ENCODE results near the gene ZNF638. TPM values are rescaled to one million over a fixed set of nuclear protein-coding genes. Genes with fewer than 3 reads are reported as not detected.

The ZNF638 gene
- total and polyA plus RNA-seq, 10 of the 15 experiments (the other 5 are each of a cell fraction or from before 2014, with no cell fraction given) = 37.6 to 133 (median 64.5) TPM

GRCh38 chr2:71464389-71464788 lies 132.8 kb downstream of the ZNF638 start:
- no peak overlapping the region for H2AFZ ChIP-seq (ENCODE audit: control insufficient read depth, low read depth, low read length)
- TF ChIP-seq YY1 (IDR thresholded peaks at IDR 0.05; ENCODE audit: low read depth, low read length) (no peak), KLF5 (IDR thresholded peaks at IDR 0.05; ENCODE audit: partially characterized antibody) (no peak), RB1 (IDR thresholded peaks at IDR 0.05; ENCODE audit: borderline replicate concordance) (no peak), HSF1 (IDR thresholded peaks at IDR 0.05; ENCODE audit: low read depth, low read length) (no peak), CEBPB (IDR thresholded peaks at IDR 0.05; ENCODE audit: borderline replicate concordance in 1 of 2, low read depth in 2 of 2, low read length in 2 of 2) (no peak), MXI1 (IDR thresholded peaks at IDR 0.05; ENCODE audit: low read depth, low read length) (no peak), SMC3 (IDR thresholded peaks at IDR 0.05; ENCODE audit: borderline replicate concordance, low read length) (no peak), ZBTB4 (CRISPR knock-in tag; IDR thresholded peaks at IDR 0.05) (no peak), ZBTB33 (IDR thresholded peaks at IDR 0.05) (no peak), ZSCAN29 (IDR thresholded peaks at IDR 0.05) (no peak), BCL3 (IDR thresholded peaks at IDR 0.05; ENCODE audit: borderline replicate concordance, insufficient read depth, low read depth, low read length, poor library complexity, severe bottlenecking) (no peak), TBL1XR1 (IDR thresholded peaks at IDR 0.05; ENCODE audit: low read depth, low read length) (no peak), MEF2A (IDR thresholded peaks at IDR 0.05; ENCODE audit: insufficient read depth, low read depth, low read length) (no peak)
- ChIA-PET CTCF (interaction anchor here (1.1 kb wide), 1 partner anchor 46 kb away, joined by 3 read pairs; no protein-coding TSS in a partner anchor), SMC1A (ENCODE audit: uncharacterized antibody, unreplicated experiment) (no interaction called here), RAD21 (ENCODE audit: unreplicated experiment) (no interaction called here), POLR2A (no interaction called here)
- no peaks in the 10 kb centered on the region for H3K36me3 ChIP-seq (ENCODE audit: control insufficient read depth in 2 of 2, insufficient read depth in 2 of 2, low read length in 1 of 2)
- FAIRE-seq = no peak
- peaks cover 5% of the 10 kb centered on the region; the same call in 1 of the 3 replicates for H3K9me3 ChIP-seq (replicated peaks; ENCODE audit: control insufficient read depth, insufficient read depth, low read length)
- H3K4me2 ChIP-seq (ENCODE audit: control insufficient read depth, insufficient read depth) = no peak overlapping the region
- in situ Hi-C loops (cut with MboI) (no loop called here), intact Hi-C loops (cut with micrococcal nuclease; ENCODE audit: unreplicated experiment) (no loop called here)
- no peak for DNase-seq (ENCODE audit: low read depth, low spot score)
- no peaks in the 10 kb centered on the region; the same call in 1 of the 2 replicates for H4K20me1 ChIP-seq (ENCODE audit: control insufficient read depth, insufficient read depth)
- no peak overlapping the region for H3K27ac ChIP-seq (ENCODE audit: control insufficient read depth, insufficient read depth)
- H3K9ac ChIP-seq (ENCODE audit: control insufficient read depth, insufficient read depth, low read length) = no peak overlapping the region
- H3K79me2 ChIP-seq (ENCODE audit: control insufficient read depth, insufficient read depth, low read length) = no peaks in the 10 kb centered on the region
- BruUV-seq (replicated peaks) = no TSS peak
- H3K27me3 ChIP-seq (replicated peaks in 1 of 2; ENCODE audit: control insufficient read depth in 2 of 2, insufficient read depth in 2 of 2, low read length in 1 of 2) = peaks cover 10 to 22% of the 10 kb centered on the region in 2 experiments
- H3K4me1 ChIP-seq (ENCODE audit: control insufficient read depth, insufficient read depth, low read length) = no peaks in the 10 kb centered on the region
- H3K4me3 ChIP-seq = no peak overlapping the region
- WGBS (ENCODE audit: insufficient coverage, insufficient replicate concordance, low lambda C conversion rate, missing lambda C conversion rate) = 7% methylated on average over 6 of the region's 6 CpGs
- ATAC-seq = no peak

Measured in GM12878 (cell line).